NCI-H187 (cell line): ENCODE data around the gene ANG.
"Not testable (repeated sequence)": the region's sequence is repeated elsewhere in the genome, so short reads cannot be mapped to it uniquely, and the experiment has no call there.

Source experiments
- DNase-seq, 2 experiments: peaks; one replicate each; lab custom pipeline; 2025; lab: John Stamatoyannopoulos, UW

ANG gene

DNA sequence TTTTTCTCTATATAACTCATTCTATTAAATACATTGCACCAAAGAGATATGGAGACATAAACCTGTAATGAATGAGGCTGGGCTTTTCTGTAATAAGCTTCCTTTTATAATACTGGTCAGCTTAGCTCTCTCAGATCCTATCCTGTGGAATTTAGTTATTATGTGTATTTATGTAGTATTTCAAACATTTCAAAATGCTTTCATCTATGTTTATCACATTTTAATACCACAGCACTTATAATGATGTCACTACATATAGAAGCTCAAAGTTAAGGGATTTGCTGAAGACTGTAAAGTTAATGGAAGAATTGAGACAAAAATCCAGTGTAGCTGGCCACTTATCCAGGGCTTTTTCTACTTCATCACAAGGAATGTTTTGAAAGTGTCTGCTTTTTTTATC, 11.4 kb downstream of the ANG start:
- DNase-seq, result no peak

DNA sequence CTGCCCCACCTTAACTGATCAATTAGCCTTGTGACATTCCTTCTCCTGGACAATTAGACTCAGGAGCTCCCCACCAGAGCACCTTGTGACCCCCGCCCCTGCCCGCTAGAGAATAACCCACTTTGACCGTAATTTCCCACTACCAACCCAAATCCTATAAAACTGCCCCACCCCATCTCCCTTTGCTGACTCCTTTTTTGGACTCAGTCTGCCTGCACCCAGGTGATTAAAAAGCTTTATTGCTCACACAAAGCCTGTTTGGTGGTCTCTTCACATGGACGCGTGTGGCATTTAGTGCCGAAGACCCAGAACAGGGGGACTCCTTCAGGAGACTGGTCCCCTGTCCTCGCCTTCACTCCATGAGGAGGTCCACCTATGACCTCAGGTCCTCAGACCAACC, 12.4 kb downstream of the ANG start:
- DNase-seq, result not testable (repeated sequence)

DNA sequence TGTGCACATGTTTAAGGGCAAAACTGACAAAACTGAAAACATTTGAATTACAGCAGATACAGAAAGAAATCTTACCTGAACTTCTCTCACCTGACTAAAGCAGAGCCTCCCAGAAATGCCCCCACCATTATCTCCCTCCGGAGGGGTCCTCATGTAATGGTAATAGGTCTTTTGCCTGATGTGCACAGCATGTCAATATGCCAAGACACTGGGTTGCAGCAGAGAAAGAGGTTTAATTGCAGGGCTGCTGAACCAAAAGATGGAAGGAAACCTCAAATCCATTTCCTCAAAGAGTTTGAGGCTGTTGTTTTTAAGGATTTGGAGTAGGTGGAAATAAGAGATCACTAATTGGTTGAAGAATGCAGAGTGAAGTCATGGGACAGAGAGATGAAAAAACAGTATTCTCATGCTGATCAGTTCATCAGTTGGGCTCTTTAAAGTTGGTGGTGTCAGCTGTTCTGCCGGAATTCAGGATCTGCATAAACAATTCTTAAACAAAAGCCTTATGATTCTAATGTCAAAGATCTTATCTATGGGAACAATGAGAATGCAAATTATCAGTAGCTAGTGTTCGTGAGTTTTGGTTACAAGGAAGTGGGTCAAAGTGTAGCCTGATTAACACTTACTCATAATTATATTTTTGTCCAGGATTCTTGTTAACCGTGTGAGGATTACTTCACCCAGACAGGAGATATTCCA, 18.2 kb downstream of the ANG start:
- no peak for DNase-seq

DNA sequence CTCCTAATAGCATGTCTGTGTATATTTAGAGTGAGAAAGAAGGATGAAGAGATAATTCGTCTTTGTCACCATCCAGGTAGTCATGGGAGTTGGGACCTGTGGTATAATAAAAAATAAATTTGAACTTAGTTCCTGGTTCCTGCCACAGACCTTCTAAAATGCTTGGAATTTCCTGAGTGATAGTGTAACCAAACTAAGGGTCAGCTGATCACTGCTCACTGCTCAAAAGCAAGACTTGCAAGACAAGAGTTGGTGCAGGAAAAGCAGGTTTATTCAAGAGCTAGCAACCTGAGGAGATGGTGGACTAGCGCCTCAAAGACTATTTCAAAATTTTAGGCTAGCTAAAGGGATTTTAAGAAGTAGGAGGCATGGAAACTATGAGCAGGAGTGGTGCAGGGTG, 19.1 kb downstream of the ANG start:
- DNase-seq, result no peak

DNA sequence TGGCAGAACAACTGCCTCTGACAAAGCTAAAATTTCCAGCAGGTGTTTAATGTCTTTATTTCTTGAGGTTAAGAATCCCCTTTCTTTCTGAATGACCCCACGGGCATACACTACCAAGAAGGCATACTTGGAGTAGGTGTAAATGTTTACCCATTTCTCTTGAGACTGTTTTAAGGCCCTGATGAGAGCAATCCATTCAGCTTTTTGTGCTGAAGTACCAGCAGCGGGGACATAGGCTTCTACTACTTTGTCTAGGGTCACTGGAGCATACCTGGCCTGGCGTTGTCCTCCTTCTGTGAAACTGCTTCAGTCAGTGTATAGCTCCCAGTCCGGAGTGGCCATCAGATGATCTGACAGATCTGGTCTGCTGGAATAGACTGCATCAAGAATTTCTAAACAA, 22.7 kb downstream of the ANG start:
- no peak for DNase-seq

DNA sequence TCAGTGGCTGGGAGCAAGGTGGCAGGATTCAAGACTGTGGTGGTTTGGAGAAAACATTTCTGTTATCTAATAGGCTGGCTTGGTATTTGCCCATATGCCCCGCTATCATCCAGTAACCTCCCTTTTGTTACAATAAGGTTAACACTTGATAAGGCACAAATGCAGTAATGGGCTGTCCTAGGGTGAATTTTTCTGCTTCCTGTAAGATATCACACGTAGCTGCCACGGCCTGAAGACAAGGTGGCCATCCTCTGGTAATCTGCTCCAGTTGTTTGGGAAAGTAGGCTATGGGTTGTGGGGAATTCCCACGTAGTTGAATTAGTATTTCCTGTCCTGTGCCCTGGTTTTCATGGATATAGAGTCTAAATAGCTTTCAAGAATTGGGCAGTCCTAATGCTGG, 23.1 kb downstream of the ANG start:
- no peak for DNase-seq

DNA sequence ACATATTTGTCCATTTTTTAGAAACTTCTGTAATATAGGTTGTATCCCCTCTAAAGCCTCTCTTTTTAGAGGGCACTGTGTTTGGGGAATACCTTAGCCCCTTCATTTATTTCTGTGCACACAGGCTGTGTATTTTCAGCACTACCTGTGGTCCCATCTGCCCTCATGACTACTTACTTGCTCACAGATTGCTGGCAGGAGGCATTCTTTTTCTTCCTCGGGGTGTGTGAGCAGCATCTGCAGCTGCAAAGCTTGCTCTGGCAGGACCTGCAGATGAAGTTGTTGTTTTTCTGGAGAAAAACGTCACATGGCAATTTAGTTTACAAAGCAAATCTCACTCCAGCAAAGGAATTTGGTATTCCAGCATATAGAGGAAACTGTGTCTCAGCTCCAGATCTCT, 24.3 kb downstream of the ANG start:
- no peak for DNase-seq

GRCh38 chr14:20714593-20715250, 26.2 kb downstream of the ANG start:
- DNase-seq, result no peak

- DNase-seq, result no peak
Measured at GRCh38 chr14:20719777-20720176, 31.2 kb downstream of the ANG start.

GRCh38 chr14:20720741-20721140, 32.2 kb downstream of the ANG start:
- DNase-seq, result no peak

DNA sequence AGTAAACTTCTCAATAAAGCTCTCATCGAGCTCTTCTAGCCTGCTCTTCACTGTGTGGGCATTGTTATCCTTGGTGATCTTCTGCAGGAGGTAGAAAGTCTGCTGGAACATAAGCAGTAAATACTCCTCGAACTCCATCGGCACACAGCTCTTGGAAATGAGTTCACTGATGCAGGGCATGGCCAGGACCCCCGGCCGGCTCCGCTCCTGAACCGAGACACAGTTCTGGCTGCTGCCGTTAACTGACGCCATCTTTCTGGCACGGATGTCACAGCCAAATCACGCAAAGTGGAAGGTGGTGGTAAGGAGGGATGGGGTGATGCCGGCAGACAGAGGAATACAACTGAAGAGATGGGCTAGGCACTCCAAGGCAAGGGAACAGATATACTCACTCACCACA, 33.5 kb downstream of the ANG start:
- no peak for DNase-seq

DNA sequence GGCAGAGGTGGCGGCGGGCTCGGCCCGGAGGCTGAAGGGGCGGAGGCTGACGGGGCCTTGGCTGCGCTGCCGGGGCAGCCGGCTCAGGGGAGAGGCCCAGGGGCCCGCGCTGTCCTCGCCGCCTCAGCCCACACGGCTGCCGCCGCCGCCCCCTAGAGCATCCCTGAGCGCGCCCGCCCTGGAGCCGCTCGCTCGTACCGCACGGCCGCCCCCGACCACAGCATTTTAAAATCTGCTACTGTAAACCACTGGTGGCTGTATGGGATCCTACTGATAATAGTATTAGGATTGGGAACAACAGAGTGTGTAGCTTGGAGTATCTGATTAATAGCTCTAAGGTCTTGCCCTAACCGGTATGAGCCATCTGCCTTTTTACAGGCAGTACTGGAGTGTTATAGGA, 34.9 kb downstream of the ANG start:
- DNase-seq, result no peak

DNA sequence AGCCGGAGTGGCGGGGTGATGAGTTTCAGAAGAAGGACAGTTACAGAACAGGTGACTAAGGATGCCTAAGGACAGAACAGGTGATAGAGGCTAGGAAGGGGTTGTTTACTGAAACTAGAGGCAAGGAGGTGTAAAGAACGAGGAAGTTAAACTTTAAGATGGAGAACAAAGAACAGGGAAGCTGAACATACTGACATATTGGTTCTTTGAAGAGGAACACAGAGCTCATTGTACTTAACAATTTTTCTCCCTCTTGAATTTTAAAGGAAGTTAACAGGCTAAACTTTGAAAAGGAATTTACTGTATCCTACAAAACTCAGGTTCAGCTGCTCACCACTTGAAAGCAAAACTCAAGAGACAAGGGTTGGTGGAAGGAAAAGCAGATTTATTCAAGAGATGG, 37.6 kb downstream of the ANG start:
- DNase-seq, result not testable (repeated sequence)

- DNase-seq, result no peak
Measured at GRCh38 chr14:20726531-20726930, 38.0 kb downstream of the ANG start.

- no peak for DNase-seq
Measured at GRCh38 chr14:20730891-20731290, 42.3 kb downstream of the ANG start.

DNA sequence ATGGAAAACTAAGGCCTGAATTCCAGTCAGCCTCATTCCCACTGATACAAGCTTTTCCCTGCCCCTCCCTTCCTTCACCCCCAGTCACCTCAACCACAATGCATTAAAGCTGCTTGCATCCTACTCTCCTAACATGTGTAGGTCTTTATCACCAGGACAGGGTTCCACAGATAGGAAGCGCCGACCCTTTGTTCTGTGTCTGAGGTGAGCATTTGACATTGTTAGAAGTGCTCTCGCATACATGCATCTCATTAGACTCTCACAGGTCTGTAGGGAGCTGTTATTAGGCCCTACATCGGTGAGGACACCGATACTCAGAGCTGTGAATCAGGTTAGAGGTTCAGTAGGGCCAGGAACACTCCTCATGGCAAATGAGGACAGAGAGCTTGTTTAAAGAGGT, 43.9 kb downstream of the ANG start:
- no peak for DNase-seq

DNA sequence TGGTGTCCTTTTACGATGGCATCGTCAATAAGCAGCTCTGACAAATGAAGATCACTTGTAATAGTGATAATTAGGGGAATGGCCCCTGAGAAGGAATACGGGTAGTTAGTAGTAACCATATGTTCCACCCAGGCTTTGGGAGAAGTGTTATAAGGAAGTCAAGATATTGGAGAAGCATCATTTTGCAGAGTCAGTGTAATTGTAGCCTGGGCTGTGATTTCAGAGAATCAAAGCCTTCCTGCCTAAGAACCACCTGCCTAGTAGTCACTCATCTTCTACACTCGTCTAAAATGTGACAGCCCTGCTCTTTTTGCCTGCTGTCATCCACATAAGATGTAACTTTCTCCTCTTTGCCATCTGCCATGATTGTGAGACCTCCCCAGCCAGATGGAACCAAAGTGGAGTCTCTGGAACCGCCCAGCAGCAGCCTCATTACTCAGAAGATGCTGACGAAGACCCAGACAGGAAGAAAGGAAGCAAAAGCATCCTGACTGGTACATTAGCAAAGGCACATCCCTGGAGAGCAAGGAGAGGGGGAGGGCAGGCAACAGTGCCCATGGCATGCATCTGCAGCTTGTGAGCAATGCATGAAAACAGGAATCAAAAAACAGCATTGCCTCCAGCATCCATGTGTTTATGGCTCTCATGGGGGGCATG, 44.5 kb downstream of the ANG start:
- DNase-seq, result no peak

- no peak for DNase-seq
Measured at GRCh38 chr14:20733684-20734429, 45.3 kb downstream of the ANG start.

- DNase-seq, result no peak
Measured at GRCh38 chr14:20734430-20734806, 45.9 kb downstream of the ANG start.

GRCh38 chr14:20738292-20738691, 49.7 kb downstream of the ANG start:
- DNase-seq, result not testable (repeated sequence)

GRCh38 chr14:20742132-20742531, 53.6 kb downstream of the ANG start:
- no peak for DNase-seq

GRCh38 chr14:20743556-20743955, 55.0 kb downstream of the ANG start:
- DNase-seq, result no peak
